ENCODE results near the gene HNRNPLL. TPM values are rescaled to one million over a fixed set of nuclear protein-coding genes. Genes with fewer than 3 reads are reported as not detected.

HNRNPLL gene
- total RNA-seq, 2 donors from 2014 or later = 41.6 to 58.7 TPM

GRCh38 chr2:38524580-38524979 lies 78.1 kb downstream of the HNRNPLL start:
- H3K36me3 ChIP-seq = no peaks in the 10 kb centered on the region
- intact Hi-C loops (cut with DNase I) = no loop called here
- no peak overlapping the region for H3K9ac ChIP-seq (ENCODE audit: low read depth in 2 of 2, low read length in 2 of 2)
- H3K4me1 ChIP-seq = no peaks in the 10 kb centered on the region
- TF ChIP-seq, protein P1, sequence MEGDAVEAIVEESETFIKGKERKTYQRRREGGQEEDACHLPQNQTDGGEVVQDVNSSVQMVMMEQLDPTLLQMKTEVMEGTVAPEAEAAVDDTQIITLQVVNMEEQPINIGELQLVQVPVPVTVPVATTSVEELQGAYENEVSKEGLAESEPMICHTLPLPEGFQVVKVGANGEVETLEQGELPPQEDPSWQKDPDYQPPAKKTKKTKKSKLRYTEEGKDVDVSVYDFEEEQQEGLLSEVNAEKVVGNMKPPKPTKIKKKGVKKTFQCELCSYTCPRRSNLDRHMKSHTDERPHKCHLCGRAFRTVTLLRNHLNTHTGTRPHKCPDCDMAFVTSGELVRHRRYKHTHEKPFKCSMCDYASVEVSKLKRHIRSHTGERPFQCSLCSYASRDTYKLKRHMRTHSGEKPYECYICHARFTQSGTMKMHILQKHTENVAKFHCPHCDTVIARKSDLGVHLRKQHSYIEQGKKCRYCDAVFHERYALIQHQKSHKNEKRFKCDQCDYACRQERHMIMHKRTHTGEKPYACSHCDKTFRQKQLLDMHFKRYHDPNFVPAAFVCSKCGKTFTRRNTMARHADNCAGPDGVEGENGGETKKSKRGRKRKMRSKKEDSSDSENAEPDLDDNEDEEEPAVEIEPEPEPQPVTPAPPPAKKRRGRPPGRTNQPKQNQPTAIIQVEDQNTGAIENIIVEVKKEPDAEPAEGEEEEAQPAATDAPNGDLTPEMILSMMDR (IDR thresholded peaks at IDR 0.05) = no peak
- DNase-seq = no peak
- H3K27me3 ChIP-seq = peaks cover 8% of the 10 kb centered on the region
- no peak overlapping the region for H3K4me3 ChIP-seq
- no peaks in the 10 kb centered on the region for H3K9me3 ChIP-seq
- H3K27ac ChIP-seq = no peak overlapping the region

GRCh38 chr2:38523728-38524437 lies 78.8 kb downstream of the HNRNPLL start:
- no peaks in the 10 kb centered on the region for H3K4me1 ChIP-seq
- TF ChIP-seq, protein P1 (IDR thresholded peaks at IDR 0.05) = no peak
- intact Hi-C loops (cut with DNase I) = no loop called here
- no peaks in the 10 kb centered on the region for H3K9me3 ChIP-seq
- H3K36me3 ChIP-seq = no peaks in the 10 kb centered on the region
- no peak overlapping the region for H3K27ac ChIP-seq
- no peak overlapping the region for H3K9ac ChIP-seq (ENCODE audit: low read depth in 2 of 2, low read length in 2 of 2)
- peaks cover 8% of the 10 kb centered on the region for H3K27me3 ChIP-seq
- H3K4me3 ChIP-seq = no peak overlapping the region
- DNase-seq = no peak

DNA sequence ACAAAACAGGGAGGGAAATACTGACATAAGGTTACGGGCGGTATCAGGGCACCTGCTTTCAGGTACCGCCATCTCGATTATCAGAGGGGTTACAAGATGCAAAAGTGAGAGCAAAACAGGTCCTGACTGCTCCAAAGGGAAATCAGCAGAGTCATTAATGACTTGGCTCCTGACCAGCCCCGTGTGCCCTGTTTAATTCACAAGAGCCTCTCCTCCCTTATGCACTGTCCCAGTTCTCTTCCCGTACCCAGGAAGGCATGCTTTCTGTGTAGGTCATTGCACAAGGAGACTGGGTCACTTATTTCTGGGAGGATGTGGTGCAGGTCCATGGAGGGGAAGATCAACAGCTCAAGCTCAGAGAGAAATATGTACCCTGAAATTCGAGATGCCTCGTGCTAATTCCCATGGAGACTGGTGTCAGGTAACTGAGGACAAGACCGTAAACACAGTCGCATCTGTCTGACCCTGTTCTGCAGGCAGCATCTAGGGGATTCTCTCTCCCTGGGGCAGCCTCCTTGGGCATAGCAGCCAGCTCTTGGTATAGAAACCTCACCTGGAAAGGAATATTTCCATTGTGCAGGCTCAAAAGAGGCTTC lies 79.9 kb downstream of the HNRNPLL start:
- no peak for DNase-seq
- intact Hi-C loops (cut with DNase I) = no loop called here
- Histone ChIP-seq H3K36me3 (no peaks in the 10 kb centered on the region), H3K9ac (ENCODE audit: low read depth in 2 of 2, low read length in 2 of 2) (no peak overlapping the region), H3K27ac (no peak overlapping the region), H3K4me1 (no peaks in the 10 kb centered on the region), H3K9me3 (no peaks in the 10 kb centered on the region), H3K27me3 (peaks cover 4% of the 10 kb centered on the region), H3K4me3 (no peak overlapping the region)
- TF ChIP-seq, protein P1 (IDR thresholded peaks at IDR 0.05) = no peak

DNA sequence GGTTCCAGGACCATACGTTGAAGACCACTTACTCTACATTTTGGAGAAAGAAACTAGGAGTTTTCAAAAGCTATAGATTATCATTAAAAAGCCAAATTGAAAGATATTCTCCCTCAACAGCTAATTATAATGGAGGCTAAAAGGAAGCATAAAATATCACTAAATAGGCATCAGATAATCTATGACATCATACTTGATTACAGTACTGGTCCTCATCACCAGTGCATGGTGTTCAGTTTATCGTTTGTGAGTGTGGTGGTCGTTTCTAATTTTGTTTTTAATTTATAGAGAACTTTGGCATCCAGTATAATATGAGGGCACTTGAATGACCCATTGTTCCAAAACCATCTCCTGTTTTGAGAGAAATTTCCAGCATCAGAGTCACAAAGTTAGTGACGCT lies 80.9 kb downstream of the HNRNPLL start:
- Histone ChIP-seq H3K4me1 (no peaks in the 10 kb centered on the region), H3K36me3 (no peaks in the 10 kb centered on the region), H3K27me3 (no peaks in the 10 kb centered on the region), H3K4me3 (no peak overlapping the region), H3K9ac (ENCODE audit: low read depth in 2 of 2, low read length in 2 of 2) (no peak overlapping the region), H3K9me3 (no peaks in the 10 kb centered on the region), H3K27ac (no peak overlapping the region)
- intact Hi-C loops (cut with DNase I) = no loop called here
- TF ChIP-seq, protein P1 (IDR thresholded peaks at IDR 0.05) = no peak
- DNase-seq = no peak

DNA sequence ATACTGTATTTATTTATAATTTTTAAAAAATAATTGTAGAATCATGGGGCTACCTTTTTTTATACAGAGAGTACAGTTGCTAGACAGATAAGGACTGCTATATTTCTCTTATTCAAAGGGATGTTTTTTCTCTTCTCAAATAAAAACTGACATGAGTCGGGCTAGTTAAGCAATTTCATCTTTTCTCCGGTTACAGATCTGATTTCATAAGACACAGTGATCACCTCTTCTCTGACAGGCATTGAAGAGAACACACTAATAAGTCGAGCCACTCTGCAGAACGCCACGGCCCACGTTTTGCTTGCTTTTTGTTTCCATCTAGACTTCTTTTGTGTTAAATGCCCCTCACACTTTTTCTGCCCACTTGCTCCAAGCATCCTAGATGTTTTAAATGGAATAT lies 85.4 kb downstream of the HNRNPLL start:
- Histone ChIP-seq H3K9ac (ENCODE audit: low read depth in 2 of 2, low read length in 2 of 2) (no peak overlapping the region), H3K27ac (no peak overlapping the region), H3K27me3 (no peaks in the 10 kb centered on the region), H3K4me1 (no peaks in the 10 kb centered on the region), H3K9me3 (no peaks in the 10 kb centered on the region), H3K36me3 (no peaks in the 10 kb centered on the region), H3K4me3 (no peak overlapping the region)
- no peak for DNase-seq
- TF ChIP-seq, protein P1 (IDR thresholded peaks at IDR 0.05) = no peak
- intact Hi-C loops (cut with DNase I) = no loop called here
